Endothelial cell of umbilical vein (primary cell): ENCODE results near the gene FLVCR2. TPM values are rescaled to one million over a fixed set of nuclear protein-coding genes. Genes with fewer than 3 reads are reported as not detected.

ENCODE experiments used
- BruUV-seq: library from RNA; stranded (reverse); fragments of 400-500 nt; replicated peaks from 2 replicates; lab custom pipeline; 2021; lab: Mats Ljungman, UMichigan
- CTCF ChIA-PET: fragments of 300-600, 350-600 bp; sonication (Branson Sonifier 250); formaldehyde crosslinking; loops from one replicate; lab custom pipeline; 2021; ENCODE audit warnings: antibody characterized with exemption, inconsistent platforms; lab: Charles Lee
- POLR2A ChIA-PET: fragments of 300-600, 350-600 bp; sonication (Branson Sonifier 250); formaldehyde crosslinking; loops from one replicate; lab custom pipeline; 2021; ENCODE audit warnings: antibody characterized with exemption, inconsistent platforms; lab: Charles Lee
- DNase-seq: peaks from one replicate; pipeline ENCODE4 v3.0.0-alpha.2; 2011; ENCODE audit warnings: low read depth, low spot score
- FAIRE-seq: peaks from 2 replicates; lab custom pipeline; 2011; peaks lifted over from hg19 to GRCh38; lab: Jason Lieb, UNC
- H2AFZ ChIP-seq: 2 replicates; pipeline ENCODE4 v1.6.0; 2012; ENCODE audit warnings: low read depth, low read length, control low read depth, inconsistent platforms
- H3K27ac ChIP-seq: 2 replicates; pipeline ENCODE4 v1.5.1; 2011; ENCODE audit warnings: low read depth, mild to moderate bottlenecking, control low read depth, low read length, moderate library complexity; ENCODE audit not compliant: insufficient read depth
- H3K27me3 ChIP-seq, 2 experiments: 2 replicates each; pipeline versions ENCODE4 v1.6.0 to v1.6.1; 2011; ENCODE audit warnings: low read length in 2 of 2, mixed read lengths in 1 of 2; ENCODE audit not compliant: control insufficient read depth in 2 of 2, insufficient read depth in 2 of 2
- H3K36me3 ChIP-seq, 2 experiments: 2 replicates in 1 of 2; 3 replicates in 1 of 2; pipeline ENCODE4 v1.5.1; 2011; ENCODE audit warnings: low read length in 2 of 2, mild to moderate bottlenecking in 1 of 2, moderate library complexity in 1 of 2; ENCODE audit not compliant: control insufficient read depth in 2 of 2, insufficient read depth in 2 of 2; ENCODE audit errors: extremely low read depth in 1 of 2
- H3K4me1 ChIP-seq: 3 replicates; pipeline ENCODE4 v1.5.1; 2011; ENCODE audit warnings: mild to moderate bottlenecking, low read length; ENCODE audit not compliant: control insufficient read depth, insufficient read depth; ENCODE audit errors: extremely low read depth
- H3K4me2 ChIP-seq: 2 replicates; pipeline ENCODE4 v1.6.1; 2011; ENCODE audit warnings: low read length, control low read depth, mixed read lengths; ENCODE audit not compliant: insufficient read depth
- H3K4me3 ChIP-seq, 3 experiments: fragments of 200-600 bp in 1 of 3; sonication (generic), shearing (Covaris generic) in 1 of 3; replicated peaks in 1 of 3; 2 replicates each; pipeline ENCODE4 v1.5.1; 2011 to 2016; ENCODE audit warnings: control low read depth in 3 of 3, low read length in 3 of 3, mild to moderate bottlenecking in 2 of 3, inconsistent platforms in 1 of 3, low read depth in 1 of 3, moderate library complexity in 1 of 3; ENCODE audit not compliant: insufficient read depth in 1 of 3
- H3K79me2 ChIP-seq: 2 replicates; pipeline ENCODE4 v1.6.0; 2012; ENCODE audit warnings: low read length, inconsistent platforms; ENCODE audit not compliant: control insufficient read depth, insufficient read depth
- H3K9ac ChIP-seq: replicated peaks from 2 replicates; pipeline ENCODE3; 2011; ENCODE audit warnings: low read length, control low read depth; ENCODE audit not compliant: insufficient read depth; ENCODE audit errors: extremely low read depth
- H3K9me1 ChIP-seq: replicated peaks from 3 replicates; pipeline ENCODE4 v1.6.0; 2011; ENCODE audit warnings: mild to moderate bottlenecking, low read length; ENCODE audit not compliant: control insufficient read depth, insufficient read depth; ENCODE audit errors: extremely low read depth
- H3K9me3 ChIP-seq: replicated peaks from 2 replicates; pipeline ENCODE4 v1.5.1; 2012; ENCODE audit warnings: low read length, inconsistent platforms; ENCODE audit not compliant: control insufficient read depth, insufficient read depth
- H4K20me1 ChIP-seq: replicated peaks from 2 replicates; pipeline ENCODE3; 2011; ENCODE audit warnings: mild to moderate bottlenecking, low read length; ENCODE audit not compliant: control insufficient read depth, insufficient read depth; ENCODE audit errors: extremely low read depth
- CTCF ChIP-seq, 2 donors: IDR thresholded peaks; 1 replicate in 1 of 2; 2 replicates in 1 of 2; pipeline ENCODE4 v1.5.1; 2011; ENCODE audit warnings: low read length in 2 of 2, mild to moderate bottlenecking in 2 of 2, moderate library complexity in 2 of 2, control low read depth in 1 of 2, inconsistent platforms in 1 of 2, low read depth in 1 of 2; ENCODE audit not compliant: insufficient read depth in 1 of 2; ENCODE audit errors: extremely low read depth in 1 of 2
- MAX ChIP-seq: IDR thresholded peaks from 2 replicates; pipeline ENCODE4 v1.6.1; 2011; ENCODE audit not compliant: insufficient read depth, insufficient read length
- POLR2AphosphoS5 ChIP-seq: IDR thresholded peaks from 2 replicates; pipeline ENCODE4 v1.6.1; 2012; ENCODE audit warnings: low read depth, mild to moderate bottlenecking, control low read depth, low read length, moderate library complexity; ENCODE audit not compliant: insufficient read depth
- dilution Hi-C: fragments of 300-500 bp; cut with MboI; formaldehyde crosslinking; loops from one replicate; pipeline ENCODE4 v1.15.0; 2019; ENCODE audit warnings: low sequenced_read_pairs; ENCODE audit not compliant: extremely low pct_ligation_motif_present
- intact Hi-C: fragments of 100-400 bp; cut with micrococcal nuclease; formaldehyde crosslinking; loops from one replicate; pipeline ENCODE4 v1.10.0; 2022
- polyA plus RNA-seq, 4 experiments: library from polyadenylated mRNA; depleted of rRNA in 3 of 4; stranded (reverse) in 3 of 4; unstranded in 1 of 4; fragments of >200 nt; gene quantifications; 2 replicates each; pipeline versions ENCODE4 v1.2.1 to v1.2.3, GENCODE V29; 2011 to 2012; ENCODE audit warnings: missing spikeins in 1 of 4
- total RNA-seq: library from RNA; stranded (reverse); gene quantifications from 2 replicates; pipeline ENCODE4 v1.2.3, GENCODE V29; 2021

The FLVCR2 gene
- total and polyA plus RNA-seq, 2 donors (not counting 3 experiments of a cell fraction or from before 2014, with no cell fraction given), result 1.4 to 4.9 TPM

GRCh38 chr14:75602503-75602902 lies 24.1 kb downstream of the FLVCR2 start:
- Histone ChIP-seq H3K4me2 (no peak overlapping the region), H3K36me3 (no peaks in the 10 kb centered on the region), H3K27ac (no peak overlapping the region), H3K9me3 (no peaks in the 10 kb centered on the region), H3K79me2 (no peaks in the 10 kb centered on the region), H4K20me1 (no peaks in the 10 kb centered on the region), H3K9ac (no peak overlapping the region), H3K27me3 (peaks cover 12 to 23% of the 10 kb centered on the region in 2 experiments), H3K4me3 (no peak overlapping the region), H2AFZ (no peak overlapping the region), H3K9me1 (no peaks in the 10 kb centered on the region), H3K4me1 (peaks cover 14% of the 10 kb centered on the region)
- FAIRE-seq (no peak), DNase-seq (no peak)
- CTCF ChIA-PET, result interaction anchor here (0.6 kb wide), 1 partner anchor 486 kb away, joined by 3 read pairs; no protein-coding TSS in a partner anchor
- intact Hi-C loops, result no loop called here
- no TSS peak for BruUV-seq
- dilution Hi-C loops, result no loop called here
- TF ChIP-seq POLR2AphosphoS5 (no peak), MAX (no peak), CTCF (IDR thresholded peaks at IDR 0.05; ENCODE audit: extremely low read depth in 1 of 2, insufficient read depth in 1 of 2, low read depth in 1 of 2, low read length in 2 of 2) (no peak)
- POLR2A ChIA-PET, result no interaction called here
